Esophagus squamous epithelium (tissue), 5 donors: ENCODE measurements around the gene PCGF6. TPM values are rescaled to one million over a fixed set of nuclear protein-coding genes. Genes with fewer than 3 reads are reported as not detected.

Experiments used
- DNase-seq: peaks from one replicate; lab custom pipeline; 2025; lab: John Stamatoyannopoulos, UW
- H3K27ac ChIP-seq, 4 donors: fragments of 200-600 bp; sonication (generic); one replicate each; pipeline ENCODE4 v1.5.1; 2016 to 2019; ENCODE audit warnings: mild to moderate bottlenecking in 1 of 4
- H3K27me3 ChIP-seq, 4 donors: fragments of 200-600 bp; sonication (generic); 1 replicate in 3 of 4; 2 replicates in 1 of 4; pipeline versions ENCODE4 v1.5.1 to v1.6.0; 2017 to 2021; ENCODE audit warnings: antibody characterized with exemption in 1 of 4
- H3K36me3 ChIP-seq, 3 donors: fragments of 200-600 bp; sonication (generic); one replicate each; pipeline ENCODE4 v1.5.1; 2016 to 2019
- H3K4me1 ChIP-seq, 3 donors: fragments of 200-600 bp; sonication (generic); one replicate each; pipeline ENCODE4 v1.5.1; 2017 to 2019
- H3K4me3 ChIP-seq, 4 donors: fragments of 200-600 bp; sonication (generic); 1 replicate in 3 of 4; 2 replicates in 1 of 4; pipeline ENCODE4 v1.5.1; 2016 to 2019; ENCODE audit warnings: mild to moderate bottlenecking in 2 of 4, moderate library complexity in 1 of 4
- H3K9me3 ChIP-seq, 3 donors: fragments of 200-600 bp; sonication (generic); one replicate each; pipeline ENCODE4 v1.5.1; 2016 to 2019
- CTCF ChIP-seq, 6 experiments: fragments of 450-650 bp in 4 of 6; fragments of 200-600 bp in 2 of 6; sonication (generic) in 2 of 6; IDR thresholded peaks; one replicate each; pipeline ENCODE4 v1.5.1; 2016 to 2019; ENCODE audit warnings: antibody characterized with exemption in 6 of 6, mild to moderate bottlenecking in 4 of 6, moderate library complexity in 4 of 6
- POLR2A ChIP-seq, 4 donors: fragments of 450-650 bp; IDR thresholded peaks; one replicate each; pipeline ENCODE4 v1.6.1; 2017; ENCODE audit warnings: antibody characterized with exemption in 4 of 4, mild to moderate bottlenecking in 4 of 4, moderate library complexity in 3 of 4
- WGBS, 2 donors: methylation state at CpG; one replicate each; pipeline ENCODE4 v1.1.5; 2018; 5-methylcytosine and 5-hydroxymethylcytosine counted together
- intact Hi-C: fragments of 100-400 bp; cut with DNase I; formaldehyde crosslinking; loops from one replicate; pipeline ENCODE4 v1.15.0; 2022
- small RNA-seq, 4 donors: library from RNA; depleted of rRNA; stranded (forward); fragments of <200 nt; gene quantifications; one replicate each; pipeline ENCODE3, GENCODE V24; 2016
- total RNA-seq, 4 donors: library from RNA; depleted of rRNA; stranded (reverse); fragments of >200 nt; gene quantifications; one replicate each; pipeline ENCODE4 v1.1.0, GENCODE V29; 2016
- donor health status: DM: yes; HTN: yes; CAD: no.

The PCGF6 gene
- total RNA-seq, 4 donors from 2014 or later: 3.3 to 11.3 (median 7.8) TPM

GRCh38 chr10:103254538-103255325 is 96.2 kb downstream of the PCGF6 start:
- H3K36me3 ChIP-seq: no peaks in the 10 kb centered on the region
- peaks cover 0 to 2% (median 0%) of the 10 kb centered on the region in 3 donors for H3K9me3 ChIP-seq
- H3K27ac ChIP-seq: no peak overlapping the region
- TF ChIP-seq CTCF (IDR thresholded peaks at IDR 0.05): no peak
- TF ChIP-seq POLR2A (IDR thresholded peaks at IDR 0.05): no peak
- no peak for DNase-seq
- 26 to 33% methylated on average over 4 of the region's 4 CpGs for WGBS, 2 donors
- intact Hi-C loops: no loop called here
- peaks cover 0 to 2% (median 0%) of the 10 kb centered on the region in 4 donors for H3K27me3 ChIP-seq
- H3K4me1 ChIP-seq: no peaks in the 10 kb centered on the region
- no peak overlapping the region for H3K4me3 ChIP-seq

- H3K4me3 ChIP-seq: no peak overlapping the region
- WGBS, 2 donors: 67 to 76% methylated on average over 3 of the region's 3 CpGs
- TF ChIP-seq CTCF (IDR thresholded peaks at IDR 0.05) (no peak), POLR2A (IDR thresholded peaks at IDR 0.05) (no peak)
- H3K9me3 ChIP-seq: no peaks in the 10 kb centered on the region
- no peaks in the 10 kb centered on the region for H3K4me1 ChIP-seq
- H3K27ac ChIP-seq: no peak overlapping the region
- peaks cover 0 to 5% (median 0%) of the 10 kb centered on the region in 4 donors for H3K27me3 ChIP-seq
- intact Hi-C loops: no loop called here
- no peaks in the 10 kb centered on the region for H3K36me3 ChIP-seq
- DNase-seq: no peak
Measured at GRCh38 chr10:103254113-103254512, 96.8 kb downstream of the PCGF6 start.

Small RNA genes lying within 50 kb of the gene (small RNA-seq; reads per million reads assigned to genes)
- gene RNU11-3P: 0 to 0.30 (median 0) reads per million in 4 donors

Other genes starting within 250 kb of the PCGF6 start
- gene NT5C2, start 157.9 kb downstream of the PCGF6 start, total RNA-seq: 10 to 100 TPM; 91.2 to 98.3 (median 92.5) TPM
- not detected for gene RPEL1, start 105.3 kb downstream of the PCGF6 start, total RNA-seq
- gene INA, start 74.0 kb downstream of the PCGF6 start, total RNA-seq: 1 to 10 TPM in 3 of 4 donors, under 1 TPM in 1; 0.38 to 2.5 (median 1.4) TPM
- gene TAF5, start 16.8 kb upstream of the PCGF6 start, total RNA-seq: 1 to 10 TPM; 2.0 to 5.7 (median 4.5) TPM
- gene ATP5MK, start 45.3 kb upstream of the PCGF6 start, total RNA-seq: 100 to 1,000 TPM; 264 to 497 (median 417) TPM
- gene PDCD11, start 45.5 kb upstream of the PCGF6 start, total RNA-seq: 10 to 100 TPM; 16.7 to 32.6 (median 26.2) TPM
- 10 to 100 TPM in 2 of 4 donors, 1 to 10 TPM in 2; 5.0 to 40.1 (median 9.3) TPM for gene CALHM2, start 101.2 kb upstream of the PCGF6 start, total RNA-seq
- not detected for gene CALHM1, start 107.8 kb upstream of the PCGF6 start, total RNA-seq
- gene CALHM3, start 128.1 kb upstream of the PCGF6 start, total RNA-seq: not detected
- under 1 TPM in 1 of 4 donors, not detected in 3; 0.19 TPM for gene NEURL1, start 142.6 kb upstream of the PCGF6 start, total RNA-seq